NT2/D1 (cell line): ENCODE results near the gene UBE2O.

Experiments
- SUZ12 ChIP-seq: IDR thresholded peaks from 2 replicates; pipeline ENCODE4 v1.6.1; 2011; ENCODE audit not compliant: insufficient read length, insufficient read depth; ENCODE audit errors: extremely low read depth
- YY1 ChIP-seq: IDR thresholded peaks from 2 replicates; pipeline ENCODE4 v1.6.1; 2011; ENCODE audit not compliant: insufficient read length, insufficient read depth
- ZNF274 ChIP-seq: IDR thresholded peaks from 2 replicates; pipeline ENCODE4 v1.6.1; 2011; ENCODE audit warnings: mild to moderate bottlenecking, low read depth, low read length

- TF ChIP-seq SUZ12 (no peak), YY1 (no peak), ZNF274 (no peak)
Measured at GRCh38 chr17:76414334-76415295, 38.3 kb downstream of the UBE2O start.
